Peyer's patch (tissue), 4 donors: ENCODE results near the gene FAAP100. TPM values are rescaled to one million over a fixed set of nuclear protein-coding genes. Genes with fewer than 3 reads are reported as not detected.

Experiments used
- DNase-seq, 3 donors: peaks; one replicate each; pipeline ENCODE4 v3.0.0-alpha.2; 2017 to 2019
- H3K27ac ChIP-seq, 4 donors: fragments of 200-600 bp; sonication (generic); one replicate each; pipeline ENCODE4 v1.5.1; 2016 to 2019
- H3K27me3 ChIP-seq, 2 donors: fragments of 200-600 bp; sonication (generic); one replicate each; pipeline ENCODE4 v1.5.1; 2019
- H3K36me3 ChIP-seq, 3 donors: fragments of 200-600 bp; sonication (generic); one replicate each; pipeline ENCODE4 v1.5.1; 2016 to 2019
- H3K4me1 ChIP-seq, 4 donors: fragments of 200-600 bp; sonication (generic); one replicate each; pipeline ENCODE4 v1.5.1; 2016 to 2019
- H3K4me3 ChIP-seq, 4 donors: fragments of 200-600 bp; sonication (generic); 1 replicate in 3 of 4; 2 replicates in 1 of 4; pipeline ENCODE4 v1.5.1; 2016 to 2019; ENCODE audit warnings: mild to moderate bottlenecking in 1 of 4
- H3K9me3 ChIP-seq, 4 donors: fragments of 200-600 bp; sonication (generic); one replicate each; pipeline ENCODE4 v1.5.1; 2016 to 2019; ENCODE audit warnings: mild to moderate bottlenecking in 1 of 4
- CTCF ChIP-seq, 6 experiments: fragments of 450-650 bp in 4 of 6; fragments of 200-600 bp in 2 of 6; sonication (generic) in 1 of 6; IDR thresholded peaks; one replicate each; pipeline ENCODE4 v1.5.1; 2017 to 2019; ENCODE audit warnings: antibody characterized with exemption in 6 of 6, mild to moderate bottlenecking in 3 of 6, moderate library complexity in 1 of 6
- POLR2A ChIP-seq, 2 donors: fragments of 450-650 bp; IDR thresholded peaks; one replicate each; pipeline ENCODE4 v1.5.1; 2017; ENCODE audit warnings: antibody characterized with exemption in 2 of 2, mild to moderate bottlenecking in 2 of 2, moderate library complexity in 2 of 2
- total RNA-seq, 4 donors: library from RNA; depleted of rRNA; stranded (reverse); fragments of >200 nt; gene quantifications; one replicate each; pipeline ENCODE4 v1.1.0, GENCODE V29; 2016

FAAP100 gene
- total RNA-seq, 4 donors from 2014 or later: 38.2 to 66.9 (median 52.2) TPM

GRCh38 chr17:81550830-81551457 is 1.2 kb downstream of the FAAP100 start:
- H3K27me3 ChIP-seq: no peaks in the 10 kb centered on the region
- H3K36me3 ChIP-seq: peaks cover 0 to 40% (median 0%) of the 10 kb centered on the region in 3 donors
- peaks cover 0 to 29% (median 23%) of the 10 kb centered on the region in 4 donors for H3K4me1 ChIP-seq
- peak overlapping the region; percentile 91 to 100 (median 98) for H3K4me3 ChIP-seq
- DNase-seq: no peak
- TF ChIP-seq CTCF (IDR thresholded peaks at IDR 0.05) (no peak), POLR2A (IDR thresholded peaks at IDR 0.05) (no peak)
- no peaks in the 10 kb centered on the region for H3K9me3 ChIP-seq
- peak overlapping the region in 1 of 4 donors; percentile 98 for H3K27ac ChIP-seq

- Histone ChIP-seq H3K27me3 (no peaks in the 10 kb centered on the region), H3K4me3 (no peak overlapping the region), H3K27ac (no peak overlapping the region), H3K36me3 (peaks cover 0 to 46% (median 0%) of the 10 kb centered on the region in 3 donors), H3K4me1 (peaks cover 0 to 26% (median 18%) of the 10 kb centered on the region in 4 donors), H3K9me3 (no peaks in the 10 kb centered on the region)
- DNase-seq: no peak
- TF ChIP-seq POLR2A (IDR thresholded peaks at IDR 0.05): no peak
- TF ChIP-seq CTCF (IDR thresholded peaks at IDR 0.05): no peak
Observed at GRCh38 chr17:81550285-81550684, 1.9 kb downstream of the FAAP100 start.

- Histone ChIP-seq H3K4me1 (peaks cover 0 to 26% (median 18%) of the 10 kb centered on the region in 4 donors), H3K27me3 (no peaks in the 10 kb centered on the region), H3K27ac (no peak overlapping the region), H3K36me3 (peaks cover 0 to 51% (median 0%) of the 10 kb centered on the region in 3 donors), H3K9me3 (no peaks in the 10 kb centered on the region), H3K4me3 (no peak overlapping the region)
- TF ChIP-seq CTCF (IDR thresholded peaks at IDR 0.05) (no peak), POLR2A (IDR thresholded peaks at IDR 0.05) (no peak)
- no peak for DNase-seq
Observed at GRCh38 chr17:81549826-81550225, 2.3 kb downstream of the FAAP100 start.

- no peak for TF ChIP-seq POLR2A (IDR thresholded peaks at IDR 0.05)
- no peak for TF ChIP-seq CTCF (IDR thresholded peaks at IDR 0.05)
- Histone ChIP-seq H3K9me3 (no peaks in the 10 kb centered on the region), H3K36me3 (peaks cover 0 to 58% (median 0%) of the 10 kb centered on the region in 3 donors), H3K27me3 (no peaks in the 10 kb centered on the region), H3K27ac (no peak overlapping the region), H3K4me3 (no peak overlapping the region), H3K4me1 (peaks cover 0 to 25% (median 18%) of the 10 kb centered on the region in 4 donors)
- DNase-seq: no peak
Observed at GRCh38 chr17:81549031-81549557, 3.1 kb downstream of the FAAP100 start.

- Histone ChIP-seq H3K36me3 (peaks cover 0 to 73% (median 0%) of the 10 kb centered on the region in 3 donors), H3K9me3 (no peaks in the 10 kb centered on the region)
Observed at GRCh38 chr17:81547614-81547982, 4.6 kb downstream of the FAAP100 start.

More at GRCh38 chr17:81547614-81547982, 4.6 kb downstream of the FAAP100 start:
- no peak for DNase-seq
- peaks cover 0 to 12% (median 9%) of the 10 kb centered on the region in 4 donors for H3K4me1 ChIP-seq
- H3K27me3 ChIP-seq: no peaks in the 10 kb centered on the region
- H3K4me3 ChIP-seq: no peak overlapping the region
- H3K27ac ChIP-seq: no peak overlapping the region
- TF ChIP-seq CTCF (IDR thresholded peaks at IDR 0.05) (no peak), POLR2A (IDR thresholded peaks at IDR 0.05) (no peak)
